Thyroid gland (tissue), 4 donors: Measurements from ENCODE around the gene KCNQ1OT1.

ENCODE experiments used
- CTCF ChIP-seq, 6 experiments: fragments of 200-600 bp in 3 of 6; fragments of 450-650 bp in 3 of 6; sonication (generic) in 3 of 6; IDR thresholded peaks; one replicate each; pipeline ENCODE4 v1.5.1; 2016 to 2019; ENCODE audit warnings: antibody characterized with exemption in 6 of 6, mild to moderate bottlenecking in 2 of 6, inconsistent platforms in 1 of 6, moderate library complexity in 1 of 6
- POLR2A ChIP-seq, 2 donors: fragments of 450-650 bp; IDR thresholded peaks; one replicate each; pipeline ENCODE4 v1.6.1; 2017; ENCODE audit warnings: antibody characterized with exemption in 2 of 2, mild to moderate bottlenecking in 2 of 2, moderate library complexity in 1 of 2

GRCh38 chr11:2566223-2567025 lies 133.4 kb downstream of the KCNQ1OT1 start:
- no peak for TF ChIP-seq CTCF (IDR thresholded peaks at IDR 0.05)
- no peak for TF ChIP-seq POLR2A (IDR thresholded peaks at IDR 0.05)
